Measurements from ENCODE around the gene KPNA6.

DNA sequence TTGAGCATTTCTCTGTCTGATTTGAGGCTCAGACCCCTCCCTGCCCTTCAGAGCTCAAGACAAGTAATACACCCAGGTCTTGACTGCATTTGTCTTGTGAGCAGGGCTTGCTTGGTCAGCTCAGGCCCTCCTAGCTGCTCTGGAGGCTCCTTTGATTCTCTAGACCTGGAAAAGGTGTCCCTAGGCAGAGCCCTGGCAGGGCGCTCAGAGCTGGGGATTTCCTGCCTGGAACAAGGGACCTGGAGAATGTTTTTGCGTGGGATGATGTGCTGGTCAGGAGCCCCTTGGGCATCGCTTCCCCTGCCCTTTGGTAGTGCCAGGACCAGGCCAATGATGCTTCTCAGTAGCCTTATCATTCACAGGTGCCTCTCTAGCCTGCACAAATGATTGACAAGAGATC, 87.7 kb downstream of the KPNA6 start:
- TF ChIP-seq POLR2A (IDR thresholded peaks at IDR 0.05), result no peak
- TF ChIP-seq, protein P1, sequence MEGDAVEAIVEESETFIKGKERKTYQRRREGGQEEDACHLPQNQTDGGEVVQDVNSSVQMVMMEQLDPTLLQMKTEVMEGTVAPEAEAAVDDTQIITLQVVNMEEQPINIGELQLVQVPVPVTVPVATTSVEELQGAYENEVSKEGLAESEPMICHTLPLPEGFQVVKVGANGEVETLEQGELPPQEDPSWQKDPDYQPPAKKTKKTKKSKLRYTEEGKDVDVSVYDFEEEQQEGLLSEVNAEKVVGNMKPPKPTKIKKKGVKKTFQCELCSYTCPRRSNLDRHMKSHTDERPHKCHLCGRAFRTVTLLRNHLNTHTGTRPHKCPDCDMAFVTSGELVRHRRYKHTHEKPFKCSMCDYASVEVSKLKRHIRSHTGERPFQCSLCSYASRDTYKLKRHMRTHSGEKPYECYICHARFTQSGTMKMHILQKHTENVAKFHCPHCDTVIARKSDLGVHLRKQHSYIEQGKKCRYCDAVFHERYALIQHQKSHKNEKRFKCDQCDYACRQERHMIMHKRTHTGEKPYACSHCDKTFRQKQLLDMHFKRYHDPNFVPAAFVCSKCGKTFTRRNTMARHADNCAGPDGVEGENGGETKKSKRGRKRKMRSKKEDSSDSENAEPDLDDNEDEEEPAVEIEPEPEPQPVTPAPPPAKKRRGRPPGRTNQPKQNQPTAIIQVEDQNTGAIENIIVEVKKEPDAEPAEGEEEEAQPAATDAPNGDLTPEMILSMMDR (IDR thresholded peaks at IDR 0.05), result no peak

Data from vagina (tissue), 2 donors.